ENCODE results near the gene SLC2A10. TPM values are rescaled to one million over a fixed set of nuclear protein-coding genes. Genes with fewer than 3 reads are reported as not detected.

Gene SLC2A10
- total RNA-seq, 1 experiment from 2014 or later: 1.6 TPM

- peak; percentile 85; the same call in 1 of the 2 replicates for ATAC-seq
- in situ Hi-C loops (cut with HindIII; ENCODE audit: low pct_unique_long_range_greater_than_20kb, low sequenced_read_pairs) (no loop called here), intact Hi-C loops (cut with micrococcal nuclease; ENCODE audit: unreplicated experiment) (no loop called here)
- no TSS peak for BruUV-seq (replicated peaks)
- DNase-seq (ENCODE audit: low read depth, low spot score): no peak
- no peak overlapping the region for H3K27ac ChIP-seq (ENCODE audit: low read length)
- H3K4me3 ChIP-seq (ENCODE audit: low read depth in 2 of 2, low read length in 2 of 2): no peak overlapping the region
- no peaks in the 10 kb centered on the region for H3K36me3 ChIP-seq (ENCODE audit: control insufficient read depth, insufficient read depth, low read length)
- ChIA-PET POLR2A (no interaction called here), CTCF (no interaction called here)
- TF ChIP-seq POLR2AphosphoS5 (IDR thresholded peaks at IDR 0.05; ENCODE audit: low read depth, low read length): no peak
- TF ChIP-seq CTCF (IDR thresholded peaks at IDR 0.05): peak; percentile 87
- H3K9me3 ChIP-seq (ENCODE audit: control insufficient read depth, insufficient read depth, low read depth, low read length): no peaks in the 10 kb centered on the region
- H3K27me3 ChIP-seq (ENCODE audit: control insufficient read depth, insufficient read depth, low read length): no peaks in the 10 kb centered on the region
- H3K4me1 ChIP-seq (ENCODE audit: control insufficient read depth, insufficient read depth, low read length): no peaks in the 10 kb centered on the region
Observed at GRCh38 chr20:46767127-46767761, 57.8 kb downstream of the SLC2A10 start.

GRCh38 chr20:46770330-46771194 is 61.1 kb downstream of the SLC2A10 start:
- ATAC-seq (no peak), DNase-seq (ENCODE audit: low read depth, low spot score) (no peak)
- H3K27ac ChIP-seq (ENCODE audit: low read length): no peak overlapping the region
- H3K27me3 ChIP-seq (ENCODE audit: control insufficient read depth, insufficient read depth, low read length): peaks cover 5% of the 10 kb centered on the region
- no peak for TF ChIP-seq SIN3A (IDR thresholded peaks at IDR 0.05; ENCODE audit: borderline replicate concordance, insufficient read depth, low read depth, low read length)
- TF ChIP-seq CTCF (IDR thresholded peaks at IDR 0.05): no peak
- TF ChIP-seq POLR2AphosphoS5 (IDR thresholded peaks at IDR 0.05; ENCODE audit: low read depth, low read length): no peak
- no peak for TF ChIP-seq REST (IDR thresholded peaks at IDR 0.05; ENCODE audit: insufficient read depth in 1 of 2, low read depth in 2 of 2, low read length in 1 of 2)
- TF ChIP-seq TCF7L2 (IDR thresholded peaks at IDR 0.05; ENCODE audit: low read depth, low read length): no peak
- in situ Hi-C loops (cut with HindIII; ENCODE audit: low pct_unique_long_range_greater_than_20kb, low sequenced_read_pairs) (no loop called here), intact Hi-C loops (cut with micrococcal nuclease; ENCODE audit: unreplicated experiment) (no loop called here)
- no peaks in the 10 kb centered on the region for H3K4me1 ChIP-seq (ENCODE audit: control insufficient read depth, insufficient read depth, low read length)
- CTCF ChIA-PET: interaction anchor here (0.6 kb wide), 1 partner anchor 433 kb away, joined by 4 read pairs; no protein-coding TSS in a partner anchor
- no peak overlapping the region for H3K4me3 ChIP-seq (ENCODE audit: low read depth in 2 of 2, low read length in 2 of 2)
- POLR2A ChIA-PET: no interaction called here
- H3K36me3 ChIP-seq (ENCODE audit: control insufficient read depth, insufficient read depth, low read length): no peaks in the 10 kb centered on the region
- BruUV-seq (replicated peaks): no TSS peak
- H3K9me3 ChIP-seq (ENCODE audit: control insufficient read depth, insufficient read depth, low read depth, low read length): no peaks in the 10 kb centered on the region

All from Panc1 (cell line).